Thymus (tissue), 11 donors: ENCODE measurements around the gene FBXO42. TPM values are rescaled to one million over a fixed set of nuclear protein-coding genes. Genes with fewer than 3 reads are reported as not detected.
"Not testable (repeated sequence)": the region's sequence is repeated elsewhere in the genome, so short reads cannot be mapped to it uniquely, and the experiment has no call there.

Experiments
- DNase-seq, 9 donors: peaks; one replicate each; pipeline ENCODE4 v3.0.0-alpha.2; 2013; ENCODE audit warnings: low spot score in 9 of 9, low read depth in 6 of 9, missing footprints in 1 of 9
- H3K27ac ChIP-seq, 2 donors: one replicate each; pipeline ENCODE4 v1.5.1; 2013; ENCODE audit warnings: control low read depth in 1 of 2, low read depth in 1 of 2, low read length in 1 of 2, mild to moderate bottlenecking in 1 of 2, moderate library complexity in 1 of 2
- H3K27me3 ChIP-seq, 2 donors: one replicate each; pipeline ENCODE4 v1.5.1; 2013; ENCODE audit warnings: low read length in 1 of 2; ENCODE audit not compliant: control insufficient read depth in 2 of 2, insufficient read depth in 1 of 2
- H3K36me3 ChIP-seq, 2 donors: one replicate each; pipeline ENCODE4 v1.5.1; 2013; ENCODE audit warnings: low read length in 1 of 2, mild to moderate bottlenecking in 1 of 2, moderate library complexity in 1 of 2; ENCODE audit not compliant: control insufficient read depth in 2 of 2, insufficient read depth in 2 of 2
- H3K4me1 ChIP-seq, 2 donors: one replicate each; pipeline ENCODE4 v1.5.1; 2013; ENCODE audit warnings: low read length in 2 of 2; ENCODE audit not compliant: control insufficient read depth in 2 of 2, insufficient read depth in 2 of 2
- H3K4me3 ChIP-seq, 2 donors: one replicate each; pipeline ENCODE4 v1.5.1; 2013; ENCODE audit warnings: low read length in 2 of 2, control low read depth in 1 of 2, mild to moderate bottlenecking in 1 of 2
- H3K9me3 ChIP-seq, 2 donors: one replicate each; pipeline ENCODE4 v1.5.1; 2013; ENCODE audit warnings: low read length in 1 of 2, mild to moderate bottlenecking in 1 of 2; ENCODE audit not compliant: control insufficient read depth in 2 of 2, insufficient read depth in 1 of 2
- whole genome bisulfite sequencing: extraction: QIAGEN DNeasy Blood & Tissue Kit; methylation state at CpG from one replicate; pipeline ENCODE4 v1.1.7; 2013; 5-methylcytosine and 5-hydroxymethylcytosine counted together
- polyA plus RNA-seq: library from polyadenylated mRNA; stranded (reverse); fragments of 200-250 nt; gene quantifications from one replicate; pipeline ENCODE4 v1.2.3, GENCODE V29; 2013
- total RNA-seq: library from RNA; stranded (reverse); fragments of 120-200 nt; gene quantifications from one replicate; pipeline ENCODE4 v1.2.4, GENCODE V29; 2013
- donor health status: healthy.

The FBXO42 gene
- total and polyA plus RNA-seq, 2 donors = 12.4 to 20.8 TPM

DNA sequence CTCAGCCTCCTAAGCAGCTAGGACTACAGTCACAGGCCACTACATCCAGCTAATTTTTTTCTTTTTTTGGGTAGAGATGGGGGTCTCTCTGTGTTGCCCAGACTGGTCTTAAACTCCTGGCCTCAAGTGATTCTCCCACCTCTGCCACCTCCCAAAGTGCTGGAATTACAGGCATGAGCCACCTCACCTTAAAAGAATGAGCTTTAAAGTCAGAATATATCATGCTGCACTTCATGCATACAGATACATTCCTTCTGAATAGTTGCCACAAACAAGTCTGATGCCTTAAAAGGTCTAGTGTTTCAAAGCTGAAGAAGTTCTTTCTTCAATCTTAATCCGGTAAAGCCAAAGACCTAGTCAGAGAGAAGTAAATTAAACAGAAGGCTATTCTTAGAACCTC lies 91.5 kb downstream of the FBXO42 start:
- H3K36me3 ChIP-seq = peaks cover 10 to 11% of the 10 kb centered on the region in 2 donors
- no peak overlapping the region for H3K4me3 ChIP-seq
- no peaks in the 10 kb centered on the region for H3K9me3 ChIP-seq
- WGBS = 100% methylated on average over 1 of the region's 1 CpG
- H3K4me1 ChIP-seq = no peaks in the 10 kb centered on the region
- DNase-seq = no peak
- no peak overlapping the region for H3K27ac ChIP-seq
- H3K27me3 ChIP-seq = no peaks in the 10 kb centered on the region

DNA sequence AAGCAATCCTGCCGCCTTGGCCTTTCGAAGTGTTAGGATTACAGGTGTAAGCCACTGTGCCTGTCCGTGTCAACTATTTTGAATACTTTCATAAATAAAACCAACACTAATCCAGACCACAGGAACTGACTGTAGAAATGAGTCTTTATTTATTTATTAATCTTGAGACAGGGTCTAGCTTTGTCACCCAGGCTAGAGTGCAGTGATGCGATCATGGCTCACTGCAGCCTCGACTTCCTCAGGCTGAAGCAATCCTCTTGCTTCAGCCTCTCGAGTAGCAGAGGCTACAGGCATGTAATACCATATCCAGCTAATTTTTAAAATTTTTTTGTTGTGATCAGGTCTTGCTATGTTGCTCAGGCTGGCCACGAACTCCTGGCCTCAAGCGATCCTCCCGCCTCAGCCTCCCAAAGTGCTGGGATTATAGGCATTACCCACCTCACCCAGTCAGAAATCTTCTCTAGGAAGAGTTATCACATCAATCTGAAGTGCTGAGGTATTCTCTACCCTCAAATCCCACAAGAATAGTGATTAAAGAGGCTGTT lies 93.6 kb downstream of the FBXO42 start:
- H3K27ac ChIP-seq = no peak overlapping the region
- H3K4me1 ChIP-seq = no peaks in the 10 kb centered on the region
- H3K4me3 ChIP-seq = no peak overlapping the region
- 97% methylated on average over 9 of the region's 9 CpGs for WGBS
- peaks cover 27 to 30% of the 10 kb centered on the region in 2 donors for H3K36me3 ChIP-seq
- H3K9me3 ChIP-seq = no peaks in the 10 kb centered on the region
- DNase-seq = no peak
- H3K27me3 ChIP-seq = no peaks in the 10 kb centered on the region

DNA sequence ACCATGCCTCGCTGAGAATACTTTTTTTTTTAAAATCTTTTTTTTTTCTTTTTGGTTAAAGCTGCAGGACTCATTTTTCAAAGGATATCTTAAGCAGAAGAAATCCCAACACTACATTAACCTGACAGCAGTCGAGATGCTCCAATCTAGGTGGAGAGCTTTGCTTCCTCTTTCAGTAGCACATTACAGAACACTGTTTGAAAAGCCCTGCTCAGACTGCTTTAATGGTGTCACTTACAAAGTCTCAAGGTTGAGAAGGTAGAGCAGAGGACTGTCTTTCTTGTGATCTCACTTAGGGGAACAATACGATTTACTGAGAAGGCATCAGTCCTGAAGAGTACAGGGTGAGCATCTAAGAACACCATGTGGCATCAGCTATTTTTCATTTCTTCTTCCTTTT lies 94.3 kb downstream of the FBXO42 start:
- WGBS = 99% methylated on average over 3 of the region's 3 CpGs
- no peak for DNase-seq
- peaks cover 33 to 34% of the 10 kb centered on the region in 2 donors for H3K36me3 ChIP-seq
- no peaks in the 10 kb centered on the region for H3K27me3 ChIP-seq
- H3K9me3 ChIP-seq = no peaks in the 10 kb centered on the region
- H3K4me1 ChIP-seq = no peaks in the 10 kb centered on the region
- H3K4me3 ChIP-seq = no peak overlapping the region
- H3K27ac ChIP-seq = no peak overlapping the region

GRCh38 chr1:16257556-16257955 lies 94.7 kb downstream of the FBXO42 start:
- H3K27ac ChIP-seq, H3K27me3 ChIP-seq, H3K4me1 ChIP-seq, H3K9me3 ChIP-seq, H3K4me3 ChIP-seq, DNase-seq: not testable (repeated sequence)
- H3K36me3 ChIP-seq = peaks cover 32 to 38% of the 10 kb centered on the region in 2 donors
- 96% methylated on average over 3 of the region's 3 CpGs for WGBS

GRCh38 chr1:16256478-16256877 lies 95.8 kb downstream of the FBXO42 start:
- Histone ChIP-seq H3K27ac (no peak overlapping the region), H3K36me3 (peaks cover 39 to 49% of the 10 kb centered on the region in 2 donors), H3K4me3 (no peak overlapping the region), H3K4me1 (no peaks in the 10 kb centered on the region), H3K9me3 (no peaks in the 10 kb centered on the region), H3K27me3 (no peaks in the 10 kb centered on the region)
- no peak for DNase-seq
- 98% methylated on average over 4 of the region's 4 CpGs for WGBS

- H3K27ac ChIP-seq = no peak overlapping the region
These were observed 97.9 kb downstream of the FBXO42 start for GRCh38 chr1:16254263-16254928.

GRCh38 chr1:16253332-16253922 lies 98.9 kb downstream of the FBXO42 start:
- peaks cover 45 to 70% of the 10 kb centered on the region in 2 donors for H3K36me3 ChIP-seq
- H3K9me3 ChIP-seq = no peaks in the 10 kb centered on the region
- no peak for DNase-seq
- H3K27me3 ChIP-seq = no peaks in the 10 kb centered on the region
- peaks cover 2 to 3% of the 10 kb centered on the region in 2 donors for H3K4me1 ChIP-seq
- no peak overlapping the region for H3K4me3 ChIP-seq
- 98% methylated on average over 5 of the region's 5 CpGs for WGBS
- no peak overlapping the region for H3K27ac ChIP-seq

More at GRCh38 chr1:16254263-16254928, 97.9 kb downstream of the FBXO42 start:
- peaks cover 45 to 64% of the 10 kb centered on the region in 2 donors for H3K36me3 ChIP-seq
- no peak overlapping the region for H3K4me3 ChIP-seq
- WGBS = 85% methylated on average over 4 of the region's 4 CpGs
- H3K9me3 ChIP-seq = no peaks in the 10 kb centered on the region
- no peak for DNase-seq
- H3K27me3 ChIP-seq = no peaks in the 10 kb centered on the region
- H3K4me1 ChIP-seq = no peaks in the 10 kb centered on the region

GRCh38 chr1:16252912-16253311 lies 99.4 kb downstream of the FBXO42 start:
- peaks cover 45 to 75% of the 10 kb centered on the region in 2 donors for H3K36me3 ChIP-seq
- peaks cover 3 to 8% of the 10 kb centered on the region in 2 donors for H3K4me1 ChIP-seq
- H3K27me3 ChIP-seq = no peaks in the 10 kb centered on the region
- H3K9me3 ChIP-seq = no peaks in the 10 kb centered on the region
- H3K4me3 ChIP-seq = no peak overlapping the region
- no peak overlapping the region for H3K27ac ChIP-seq
- 97% methylated on average over 2 of the region's 2 CpGs for WGBS
- no peak for DNase-seq

DNA sequence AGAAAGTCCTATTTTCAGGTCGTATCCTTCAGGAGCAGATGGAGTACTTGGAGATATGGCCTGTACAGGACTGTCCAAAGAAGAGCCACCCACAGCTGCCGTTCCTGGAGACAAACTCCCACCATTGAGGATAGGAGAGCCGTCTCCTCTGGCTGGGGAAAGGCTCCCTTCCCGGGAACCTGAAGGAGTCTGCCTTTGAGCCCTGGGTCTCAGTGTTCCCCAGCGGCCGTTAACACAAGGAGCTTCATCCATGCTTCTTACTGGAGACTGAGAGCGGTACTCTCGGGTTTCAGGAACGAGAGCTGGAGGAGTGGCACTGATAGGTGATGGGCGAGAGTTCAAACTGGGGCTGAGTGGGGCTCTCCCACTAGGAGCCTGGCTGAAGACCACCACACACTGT lies 100.9 kb downstream of the FBXO42 start:
- Histone ChIP-seq H3K36me3 (peaks cover 55 to 77% of the 10 kb centered on the region in 2 donors), H3K27me3 (no peaks in the 10 kb centered on the region), H3K4me3 (no peak overlapping the region), H3K4me1 (peaks cover 3 to 8% of the 10 kb centered on the region in 2 donors), H3K9me3 (no peaks in the 10 kb centered on the region), H3K27ac (no peak overlapping the region)
- WGBS = 99% methylated on average over 10 of the region's 10 CpGs
- DNase-seq = no peak
